IPS-15b (cell line): ENCODE measurements around the gene TNIK.
"Not testable (repeated sequence)": the region's sequence is repeated elsewhere in the genome, so short reads cannot be mapped to it uniquely, and the experiment has no call there.

Source experiments
- H3K27me3 ChIP-seq: one replicate; pipeline ENCODE4 v1.6.1; 2013; ENCODE audit warnings: low read length; ENCODE audit not compliant: control insufficient read depth, insufficient read depth
- H3K36me3 ChIP-seq: one replicate; pipeline ENCODE4 v1.6.1; 2013; ENCODE audit warnings: low read length; ENCODE audit not compliant: control insufficient read depth, insufficient read depth
- H3K4me1 ChIP-seq: one replicate; pipeline ENCODE4 v1.6.1; 2013; ENCODE audit warnings: mild to moderate bottlenecking, low read length; ENCODE audit not compliant: control insufficient read depth, insufficient read depth
- H3K4me3 ChIP-seq: one replicate; pipeline ENCODE4 v1.5.1; 2013; ENCODE audit warnings: low read depth, low read length
- H3K9ac ChIP-seq: one replicate; pipeline ENCODE4 v1.6.1; 2013; ENCODE audit warnings: low read depth, mild to moderate bottlenecking, low read length
- H3K9me3 ChIP-seq: one replicate; pipeline ENCODE4 v1.6.1; 2013; ENCODE audit warnings: mild to moderate bottlenecking, low read length; ENCODE audit not compliant: control insufficient read depth, insufficient read depth

The TNIK gene

GRCh38 chr3:171393032-171393744 is 67.0 kb downstream of the TNIK start:
- Histone ChIP-seq H3K9me3 (no peaks in the 10 kb centered on the region), H3K4me3 (no peak overlapping the region), H3K9ac (no peak overlapping the region), H3K36me3 (no peaks in the 10 kb centered on the region), H3K4me1 (peaks cover 9% of the 10 kb centered on the region), H3K27me3 (no peaks in the 10 kb centered on the region)

GRCh38 chr3:171391432-171391831 is 68.8 kb downstream of the TNIK start:
- no peak overlapping the region for H3K4me3 ChIP-seq
- peaks cover 9% of the 10 kb centered on the region for H3K4me1 ChIP-seq
- H3K36me3 ChIP-seq = no peaks in the 10 kb centered on the region
- H3K9ac ChIP-seq = no peak overlapping the region
- no peaks in the 10 kb centered on the region for H3K9me3 ChIP-seq
- H3K27me3 ChIP-seq = no peaks in the 10 kb centered on the region

- Histone ChIP-seq H3K27me3 (no peaks in the 10 kb centered on the region), H3K4me3 (no peak overlapping the region), H3K9me3 (no peaks in the 10 kb centered on the region), H3K4me1 (peaks cover 9% of the 10 kb centered on the region), H3K36me3 (no peaks in the 10 kb centered on the region), H3K9ac (no peak overlapping the region)
Measured at GRCh38 chr3:171390051-171390941, 69.9 kb downstream of the TNIK start.

GRCh38 chr3:171389491-171389890 is 70.7 kb downstream of the TNIK start:
- Histone ChIP-seq H3K27me3 (no peaks in the 10 kb centered on the region), H3K4me1 (peaks cover 13% of the 10 kb centered on the region), H3K9me3 (no peaks in the 10 kb centered on the region), H3K9ac (no peak overlapping the region), H3K36me3 (no peaks in the 10 kb centered on the region), H3K4me3 (no peak overlapping the region)

GRCh38 chr3:171388527-171388926 is 71.7 kb downstream of the TNIK start:
- Histone ChIP-seq H3K9ac (no peak overlapping the region), H3K4me1 (peaks cover 21% of the 10 kb centered on the region), H3K4me3 (no peak overlapping the region), H3K27me3 (no peaks in the 10 kb centered on the region), H3K36me3 (no peaks in the 10 kb centered on the region), H3K9me3 (no peaks in the 10 kb centered on the region)

GRCh38 chr3:171387062-171387461 is 73.1 kb downstream of the TNIK start:
- H3K4me1 ChIP-seq = peaks cover 14% of the 10 kb centered on the region
- no peak overlapping the region for H3K4me3 ChIP-seq
- no peaks in the 10 kb centered on the region for H3K27me3 ChIP-seq
- H3K36me3 ChIP-seq = no peaks in the 10 kb centered on the region
- no peaks in the 10 kb centered on the region for H3K9me3 ChIP-seq
- H3K9ac ChIP-seq = no peak overlapping the region

- Histone ChIP-seq H3K27me3 (no peaks in the 10 kb centered on the region), H3K9me3 (no peaks in the 10 kb centered on the region), H3K4me1 (peaks cover 19% of the 10 kb centered on the region), H3K4me3 (no peak overlapping the region), H3K9ac (no peak overlapping the region), H3K36me3 (no peaks in the 10 kb centered on the region)
Measured at GRCh38 chr3:171385086-171385485, 75.1 kb downstream of the TNIK start.

GRCh38 chr3:171384101-171384891 is 75.9 kb downstream of the TNIK start:
- no peaks in the 10 kb centered on the region for H3K36me3 ChIP-seq
- H3K9me3 ChIP-seq = no peaks in the 10 kb centered on the region
- no peaks in the 10 kb centered on the region for H3K27me3 ChIP-seq
- H3K4me3 ChIP-seq = no peak overlapping the region
- H3K4me1 ChIP-seq = peaks cover 19% of the 10 kb centered on the region
- no peak overlapping the region for H3K9ac ChIP-seq

- no peaks in the 10 kb centered on the region for H3K36me3 ChIP-seq
- H3K27me3 ChIP-seq = no peaks in the 10 kb centered on the region
- no peak overlapping the region for H3K4me3 ChIP-seq
- no peaks in the 10 kb centered on the region for H3K9me3 ChIP-seq
- H3K4me1 ChIP-seq = peaks cover 19% of the 10 kb centered on the region
- no peak overlapping the region for H3K9ac ChIP-seq
Measured at GRCh38 chr3:171383206-171384018, 76.8 kb downstream of the TNIK start.

GRCh38 chr3:171382347-171382746 is 77.9 kb downstream of the TNIK start:
- H3K9me3 ChIP-seq, H3K9ac ChIP-seq, H3K27me3 ChIP-seq, H3K36me3 ChIP-seq, H3K4me3 ChIP-seq: not testable (repeated sequence)
- peaks cover 19% of the 10 kb centered on the region for H3K4me1 ChIP-seq
